ENCODE data around the gene SHF.
A peak's percentile ranks its signal among the peaks of the same experiment; 100 is the strongest.

The SHF gene

GRCh38 chr15:45180201-45180600 lies 7.6 kb downstream of the SHF start:
- TF ChIP-seq CTCF (IDR thresholded peaks at IDR 0.05; ENCODE audit: low read length, missing control alignments): no peak
- DNase-seq (ENCODE audit: low read depth): no peak
- H3K4me3 ChIP-seq (replicated peaks; ENCODE audit: low read depth, low read length): no peak overlapping the region

- TF ChIP-seq CTCF (IDR thresholded peaks at IDR 0.05; ENCODE audit: low read length, missing control alignments): peak; percentile 49
- H3K4me3 ChIP-seq (replicated peaks; ENCODE audit: low read depth, low read length): no peak overlapping the region
- DNase-seq (ENCODE audit: low read depth): no peak
These were observed 8.4 kb downstream of the SHF start for GRCh38 chr15:45179221-45179985.

- H3K4me3 ChIP-seq (replicated peaks; ENCODE audit: low read depth, low read length): no peak overlapping the region
- DNase-seq (ENCODE audit: low read depth): no peak
- no peak for TF ChIP-seq CTCF (IDR thresholded peaks at IDR 0.05; ENCODE audit: low read length, missing control alignments)
These were observed 10.5 kb downstream of the SHF start for GRCh38 chr15:45177285-45177684.

GRCh38 chr15:45174577-45174976 lies 13.2 kb downstream of the SHF start:
- no peak for TF ChIP-seq CTCF (IDR thresholded peaks at IDR 0.05; ENCODE audit: low read length, missing control alignments)
- no peak for DNase-seq (ENCODE audit: low read depth)
- no peak overlapping the region for H3K4me3 ChIP-seq (replicated peaks; ENCODE audit: low read depth, low read length)

GRCh38 chr15:45174069-45174468 lies 13.7 kb downstream of the SHF start:
- DNase-seq (ENCODE audit: low read depth): no peak
- no peak for TF ChIP-seq CTCF (IDR thresholded peaks at IDR 0.05; ENCODE audit: low read length, missing control alignments)
- H3K4me3 ChIP-seq (replicated peaks; ENCODE audit: low read depth, low read length): no peak overlapping the region

GRCh38 chr15:45171912-45172311 lies 15.9 kb downstream of the SHF start:
- no peak for TF ChIP-seq CTCF (IDR thresholded peaks at IDR 0.05; ENCODE audit: low read length, missing control alignments)

More at GRCh38 chr15:45171912-45172311, 15.9 kb downstream of the SHF start:
- no peak for DNase-seq (ENCODE audit: low read depth)
- no peak overlapping the region for H3K4me3 ChIP-seq (replicated peaks; ENCODE audit: low read depth, low read length)
